A673 (cell line): ENCODE measurements around the gene SRRM3.

ENCODE experiments used
- CTCF ChIP-seq: fragments of 300-800, 200-600 bp; sonication (generic); conservative IDR thresholded peaks from 2 replicates; pipeline ENCODE4 v1.5.1; 2017; ENCODE audit warnings: low read depth, mild to moderate bottlenecking, antibody characterized with exemption, low read length, moderate library complexity, mixed read lengths
- EZH2 ChIP-seq: fragments of 200-600 bp; sonication (generic); IDR thresholded peaks from 2 replicates; pipeline ENCODE4 v1.6.1; 2017; ENCODE audit warnings: borderline replicate concordance, low read depth, mild to moderate bottlenecking, mixed read lengths, antibody characterized with exemption, low read length; ENCODE audit not compliant: poor library complexity, severe bottlenecking

- TF ChIP-seq CTCF (no peak), EZH2 (no peak)
These were observed 57.7 kb downstream of the SRRM3 start for GRCh38 chr7:76259124-76260093.
